ENCODE data around the gene SUPT16H.

DNA sequence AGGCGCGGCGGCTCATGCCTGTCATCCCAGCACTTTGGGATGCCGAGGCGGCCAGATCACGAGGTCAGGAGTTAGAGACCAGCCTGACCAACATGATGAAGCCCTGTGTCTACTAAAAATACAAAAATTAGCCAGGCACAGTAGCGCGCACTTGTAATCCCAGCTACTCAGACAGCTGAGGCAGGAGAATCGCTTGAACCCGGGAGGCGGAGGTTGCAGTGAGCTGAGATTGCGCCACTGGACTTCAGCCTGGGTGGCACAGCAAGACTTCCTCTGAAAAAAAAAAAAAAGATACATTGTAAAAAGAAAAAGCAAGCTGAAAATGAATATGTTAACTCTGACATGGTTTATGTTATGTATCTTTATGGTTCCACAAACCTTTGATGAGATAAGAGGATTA lies 70.3 kb downstream of the SUPT16H start:
- TF ChIP-seq CTCF (IDR thresholded peaks at IDR 0.05) (no peak), POLR2A (IDR thresholded peaks at IDR 0.05) (no peak)
